DMS153 treated with DMSO at 0.1 percent for 48 hours (cell line): Measurements from ENCODE around the gene ZBTB3.
"Not testable (repeated sequence)": the region's sequence is repeated elsewhere in the genome, so short reads cannot be mapped to it uniquely, and the experiment has no call there.

Source experiments
- DNase-seq: peaks from one replicate; lab custom pipeline; 2025; ENCODE audit not compliant: unreplicated experiment; lab: John Stamatoyannopoulos, UW

ZBTB3 gene

GRCh38 chr11:62757846-62758788 lies 4.2 kb upstream of the ZBTB3 start:
- no peak for DNase-seq

GRCh38 chr11:62755086-62755615 lies 1.2 kb upstream of the ZBTB3 start:
- DNase-seq, result no peak

GRCh38 chr11:62752994-62753735 lies 795 bp downstream of the ZBTB3 start:
- DNase-seq, result no peak

- no peak for DNase-seq
Measured at GRCh38 chr11:62752177-62752785, 1.7 kb downstream of the ZBTB3 start.

GRCh38 chr11:62749931-62750330 lies 4.0 kb downstream of the ZBTB3 start:
- DNase-seq, result not testable (repeated sequence)

- DNase-seq, result no peak
Measured at GRCh38 chr11:62747475-62748160, 6.3 kb downstream of the ZBTB3 start.

GRCh38 chr11:62737196-62737595 lies 16.8 kb downstream of the ZBTB3 start:
- DNase-seq, result no peak

GRCh38 chr11:62732830-62733229 lies 21.1 kb downstream of the ZBTB3 start:
- no peak for DNase-seq

GRCh38 chr11:62730076-62730475 lies 23.9 kb downstream of the ZBTB3 start:
- DNase-seq, result not testable (repeated sequence)

GRCh38 chr11:62728171-62728988 lies 25.6 kb downstream of the ZBTB3 start, which contains the start of gene TTC9C:
Gene TTC9C (plus strand): TSS chr11:62728486. CDS start chr11:62728849, 363 bp downstream.
- DNase-seq, result peak; percentile 70

GRCh38 chr11:62727872-62728170 lies 26.1 kb downstream of the ZBTB3 start:
- DNase-seq, result peak; percentile 95

GRCh38 chr11:62727165-62727871 lies 26.6 kb downstream of the ZBTB3 start, which contains the start of gene HNRNPUL2:
Gene HNRNPUL2 (minus strand): TSS chr11:62727457. CDS start chr11:62727156, 301 bp downstream.
- peak; percentile 94 for DNase-seq

GRCh38 chr11:62726915-62727164 lies 27.1 kb downstream of the ZBTB3 start:
- DNase-seq, result no peak

- DNase-seq, result no peak
Measured at GRCh38 chr11:62726156-62726914, 27.6 kb downstream of the ZBTB3 start.

- DNase-seq, result no peak
Measured at GRCh38 chr11:62725646-62726045, 28.3 kb downstream of the ZBTB3 start.

- no peak for DNase-seq
Measured at GRCh38 chr11:62724171-62724570, 29.8 kb downstream of the ZBTB3 start.

- DNase-seq, result no peak
Measured at GRCh38 chr11:62721994-62722393, 32.0 kb downstream of the ZBTB3 start.

- DNase-seq, result no peak
Measured at GRCh38 chr11:62719302-62719978, 34.5 kb downstream of the ZBTB3 start.
